HG02840 (cell line): ENCODE measurements around the gene MMP26.
A peak's percentile ranks its signal among the peaks of the same experiment; 100 is the strongest.

Experiments
- ATAC-seq: cut with Tn5 transposase; IDR thresholded peaks from one replicate; pipeline ENCODE4 v1.9.1; 2021; ENCODE audit warnings: mild to moderate bottlenecking, moderate library complexity, moderate number of reproducible peaks; ENCODE audit not compliant: unreplicated experiment, low FRiP score

The MMP26 gene

GRCh38 chr11:4704054-4704789, at the start of gene MMP26:
Gene MMP26, plus strand, starts transcription at chr11:4704784.
- ATAC-seq, result no peak

- ATAC-seq, result no peak
Measured at GRCh38 chr11:4658629-4659445, 45.7 kb upstream of the MMP26 start.

DNA sequence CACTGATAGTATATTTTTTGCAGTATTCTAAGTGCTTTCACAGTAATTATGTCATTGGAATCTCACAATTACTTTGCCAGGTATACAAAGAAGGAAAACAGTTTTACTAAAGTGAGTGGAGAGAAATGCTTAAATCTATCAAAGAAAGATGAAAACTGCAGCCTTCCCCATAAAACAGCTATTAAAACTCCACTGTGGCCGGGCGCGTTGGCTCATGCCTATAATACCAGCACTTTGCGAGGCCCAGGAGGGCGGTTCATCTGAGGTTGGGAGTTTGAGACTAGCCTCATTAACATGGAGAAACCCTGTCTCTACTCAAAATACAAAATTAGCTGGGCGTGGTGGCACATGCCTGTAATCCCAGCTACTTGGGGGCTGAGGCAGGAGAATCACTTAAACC, 41.7 kb upstream of the MMP26 start:
- no peak for ATAC-seq

- ATAC-seq, result no peak
Measured at GRCh38 chr11:4664183-4664582, 40.4 kb upstream of the MMP26 start.

- no peak for ATAC-seq
Measured at GRCh38 chr11:4664786-4665185, 39.8 kb upstream of the MMP26 start.

- ATAC-seq, result no peak
Measured at GRCh38 chr11:4665424-4665823, 39.2 kb upstream of the MMP26 start.

GRCh38 chr11:4671741-4672140, 32.8 kb upstream of the MMP26 start:
- ATAC-seq, result no peak

DNA sequence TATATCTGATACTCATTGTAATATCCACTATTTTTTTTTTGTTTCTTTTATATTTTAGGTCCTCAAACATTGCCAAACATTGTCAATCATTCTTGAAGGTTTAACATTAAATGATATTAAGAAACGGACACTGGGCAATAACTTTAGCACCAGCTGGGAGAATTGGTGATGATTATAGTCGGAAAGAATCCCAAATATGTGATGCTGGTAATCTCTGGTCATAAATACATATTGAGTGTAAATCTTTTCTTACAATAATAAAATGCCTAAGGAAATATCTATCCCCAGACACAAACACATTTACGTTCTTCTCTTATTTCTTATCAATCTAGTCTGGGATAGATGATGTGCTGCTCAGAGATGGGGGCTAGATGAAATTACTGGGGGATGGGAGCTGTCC, 32.1 kb upstream of the MMP26 start:
- no peak for ATAC-seq

GRCh38 chr11:4673781-4674180, 30.8 kb upstream of the MMP26 start:
- no peak for ATAC-seq

GRCh38 chr11:4677948-4678347, 26.6 kb upstream of the MMP26 start:
- no peak for ATAC-seq

GRCh38 chr11:4680341-4680740, 24.2 kb upstream of the MMP26 start:
- no peak for ATAC-seq

DNA sequence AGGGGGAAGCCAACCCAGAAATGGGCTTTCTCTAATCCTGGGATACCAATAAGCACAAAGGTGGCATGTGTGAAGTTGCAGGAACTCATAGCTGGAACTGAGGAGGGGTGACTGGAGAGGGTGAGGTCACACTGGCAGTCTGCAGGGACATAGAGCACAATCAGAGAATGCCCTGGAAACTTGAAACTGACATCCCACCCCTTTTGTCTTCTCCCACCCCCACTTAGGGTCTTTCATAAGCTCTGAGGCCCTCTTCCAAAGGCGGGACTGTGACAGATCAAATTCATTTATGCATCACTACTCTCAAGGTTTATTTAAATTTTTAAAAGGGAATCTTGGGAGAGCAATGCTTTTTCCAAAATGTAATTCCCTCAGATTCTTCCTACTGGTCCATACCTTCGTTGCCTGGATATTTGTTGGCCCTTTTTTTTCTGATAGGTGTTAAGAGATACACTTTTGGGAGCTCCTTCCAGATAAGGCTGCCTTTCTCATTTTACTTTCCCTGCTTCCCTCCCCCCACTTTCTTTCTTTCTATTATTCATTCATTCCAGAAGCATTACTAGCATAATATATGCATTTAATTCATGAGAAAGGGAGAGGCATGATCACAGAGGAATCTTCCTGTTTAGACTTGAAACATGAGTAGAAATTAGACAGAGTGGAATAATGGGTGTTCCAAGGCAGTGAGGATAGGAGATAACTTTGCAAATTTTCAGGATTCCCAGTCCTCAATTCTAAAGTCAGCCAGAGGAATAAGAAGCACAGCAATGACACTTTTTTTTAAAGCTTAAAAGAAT, 21.8 kb upstream of the MMP26 start:
- ATAC-seq, result no peak

DNA sequence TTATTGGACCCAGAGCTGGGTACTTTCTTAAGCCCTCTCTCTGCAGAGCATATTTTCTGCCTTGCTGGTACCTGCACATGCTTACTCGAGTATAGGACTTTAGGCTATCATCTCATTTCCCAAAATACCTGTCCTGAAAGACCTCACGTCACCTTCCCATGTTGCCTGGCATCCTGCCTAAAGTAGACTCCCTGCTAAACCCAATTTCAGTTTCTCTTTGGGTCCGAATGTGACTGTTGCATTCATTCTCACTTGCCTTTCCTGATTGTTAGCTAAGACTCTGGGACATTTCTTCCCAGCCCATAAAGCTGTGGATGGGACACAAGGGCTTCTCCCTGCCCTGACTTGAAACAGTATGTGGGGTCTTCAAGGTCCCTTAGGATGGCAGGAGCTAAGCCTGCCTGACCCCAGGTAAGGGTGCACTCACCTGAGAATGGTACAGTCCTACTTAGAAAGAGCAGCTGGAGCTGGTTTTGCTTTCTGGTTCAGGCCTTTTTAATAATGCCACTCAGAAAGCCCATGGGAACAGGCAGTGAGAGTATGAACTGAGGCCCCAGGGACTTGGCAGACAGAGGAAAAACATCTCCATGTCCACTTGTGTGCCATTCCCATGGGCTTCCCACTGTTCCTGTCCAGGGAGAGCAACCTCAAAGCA, 19.8 kb upstream of the MMP26 start:
- no peak for ATAC-seq

- ATAC-seq, result no peak
Measured at GRCh38 chr11:4695442-4695841, 9.1 kb upstream of the MMP26 start.

DNA sequence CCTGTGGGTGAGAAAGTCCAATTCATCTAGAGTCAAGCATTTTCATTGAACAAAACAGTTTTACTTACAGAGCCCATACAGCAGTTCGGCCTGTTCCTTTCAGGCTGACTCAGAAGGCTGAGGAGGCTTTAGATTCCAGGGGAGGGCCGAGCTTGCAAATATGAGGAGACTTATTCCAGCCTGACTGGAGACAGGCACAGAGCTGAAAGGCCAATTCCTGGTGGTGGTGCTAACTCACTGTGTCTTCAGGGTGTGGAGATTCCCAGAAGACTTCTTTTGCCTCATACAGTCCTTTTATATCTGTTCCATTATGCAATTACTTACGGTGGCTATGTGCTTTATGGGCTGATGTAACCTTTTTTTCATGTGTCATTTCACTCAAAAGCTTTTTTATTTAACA, 7.0 kb upstream of the MMP26 start, which contains the start of gene OR51E2:
OR51E2 (minus strand) TSS at position 269 of the 400 bp plus-strand sequence. CDS start 15,142 bp downstream, outside the sequence.
- no peak for ATAC-seq

- peak; percentile 59 for ATAC-seq
Measured at GRCh38 chr11:4699697-4700435, 4.7 kb upstream of the MMP26 start.

DNA sequence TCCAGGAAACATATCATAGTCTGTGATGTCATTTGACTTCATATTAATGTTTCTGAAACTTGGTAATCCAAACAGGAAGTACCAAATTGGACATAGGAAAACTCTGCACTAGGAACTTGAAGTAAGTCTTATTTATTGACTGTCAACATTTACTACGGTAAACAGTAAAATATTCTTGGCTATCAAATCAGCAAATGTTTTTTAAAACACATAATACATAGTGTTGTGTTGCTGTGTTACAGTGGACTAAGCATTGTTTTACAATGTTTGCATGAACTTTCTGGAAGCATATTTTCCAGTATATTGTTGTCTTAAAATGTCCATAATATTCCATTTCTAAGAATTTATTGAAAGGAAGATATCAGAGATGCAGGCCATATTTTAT, 4.2 kb upstream of the MMP26 start:
- no peak for ATAC-seq

DNA sequence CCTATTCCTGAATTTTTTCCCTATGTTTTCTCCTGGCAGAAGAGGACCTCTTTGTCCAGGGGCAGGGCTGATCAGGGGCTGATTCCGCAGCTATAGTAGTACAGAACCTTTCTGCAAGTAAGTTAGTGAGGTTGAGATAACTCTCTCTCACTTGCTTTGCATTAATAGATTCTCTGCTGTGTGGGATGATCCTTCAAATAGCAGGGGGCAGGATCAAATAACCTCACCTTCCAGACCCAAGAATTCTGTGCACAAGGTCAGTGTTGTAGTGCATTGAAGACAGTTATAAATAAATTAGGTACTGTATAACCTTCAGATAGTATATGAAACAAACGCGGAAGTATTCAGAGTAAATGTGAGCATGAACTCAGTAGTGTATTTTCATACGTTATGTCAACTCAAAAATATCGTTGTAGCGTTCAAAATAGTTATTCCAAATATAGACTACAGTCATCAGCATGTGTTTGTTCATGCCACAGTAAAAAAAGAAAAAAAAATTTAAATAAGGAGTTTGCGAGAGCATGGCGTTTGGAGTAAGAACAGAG, 278 bp downstream of the MMP26 start:
- ATAC-seq, result no peak

- no peak for ATAC-seq
Measured at GRCh38 chr11:4713241-4713640, 8.7 kb downstream of the MMP26 start.

- ATAC-seq, result no peak
Measured at GRCh38 chr11:4714300-4714699, 9.7 kb downstream of the MMP26 start.
